ENCODE results near the gene STK24.
A peak's percentile ranks its signal among the peaks of the same experiment; 100 is the strongest.

STK24 gene

DNA sequence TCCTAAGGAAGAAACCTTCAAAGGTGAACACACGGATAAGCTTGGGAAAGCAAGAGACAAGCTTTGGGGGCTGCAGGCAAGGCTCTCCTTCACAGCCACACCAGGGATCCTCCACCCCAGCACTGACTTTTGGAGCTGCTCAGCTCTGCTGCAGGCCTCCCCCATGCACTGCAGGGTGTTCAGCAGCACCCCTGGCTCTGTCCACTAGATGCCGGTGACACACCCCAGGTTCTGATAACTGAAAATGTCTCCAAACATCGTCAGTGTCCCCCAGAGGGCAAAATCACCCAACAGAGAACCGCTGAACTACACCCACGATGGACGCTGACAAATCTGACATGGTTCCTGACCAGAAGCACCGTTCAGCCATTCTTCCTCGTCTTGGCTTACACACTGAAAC, 90.5 kb downstream of the STK24 start:
- DNase-seq, result no peak

DNA sequence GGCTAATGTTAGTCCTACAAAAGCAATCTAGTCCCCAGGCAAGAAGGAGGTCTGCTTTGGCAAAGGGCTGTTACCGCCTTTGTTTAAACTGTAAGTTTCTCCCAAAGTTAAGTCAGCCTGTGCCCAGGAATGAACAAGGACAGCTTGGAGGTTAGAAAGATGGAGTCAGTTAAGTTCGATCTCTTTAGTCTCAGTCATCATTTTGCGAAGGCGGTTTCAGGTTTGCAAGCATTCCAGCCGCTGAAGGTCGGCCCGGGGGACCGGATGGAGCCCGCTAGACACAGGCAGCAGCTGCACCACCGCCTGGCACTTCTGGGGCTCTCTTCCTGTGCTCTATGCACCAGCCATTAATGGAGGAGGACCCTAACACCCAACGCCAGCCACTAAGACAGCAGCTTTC, 91.3 kb downstream of the STK24 start:
- no peak for DNase-seq

DNA sequence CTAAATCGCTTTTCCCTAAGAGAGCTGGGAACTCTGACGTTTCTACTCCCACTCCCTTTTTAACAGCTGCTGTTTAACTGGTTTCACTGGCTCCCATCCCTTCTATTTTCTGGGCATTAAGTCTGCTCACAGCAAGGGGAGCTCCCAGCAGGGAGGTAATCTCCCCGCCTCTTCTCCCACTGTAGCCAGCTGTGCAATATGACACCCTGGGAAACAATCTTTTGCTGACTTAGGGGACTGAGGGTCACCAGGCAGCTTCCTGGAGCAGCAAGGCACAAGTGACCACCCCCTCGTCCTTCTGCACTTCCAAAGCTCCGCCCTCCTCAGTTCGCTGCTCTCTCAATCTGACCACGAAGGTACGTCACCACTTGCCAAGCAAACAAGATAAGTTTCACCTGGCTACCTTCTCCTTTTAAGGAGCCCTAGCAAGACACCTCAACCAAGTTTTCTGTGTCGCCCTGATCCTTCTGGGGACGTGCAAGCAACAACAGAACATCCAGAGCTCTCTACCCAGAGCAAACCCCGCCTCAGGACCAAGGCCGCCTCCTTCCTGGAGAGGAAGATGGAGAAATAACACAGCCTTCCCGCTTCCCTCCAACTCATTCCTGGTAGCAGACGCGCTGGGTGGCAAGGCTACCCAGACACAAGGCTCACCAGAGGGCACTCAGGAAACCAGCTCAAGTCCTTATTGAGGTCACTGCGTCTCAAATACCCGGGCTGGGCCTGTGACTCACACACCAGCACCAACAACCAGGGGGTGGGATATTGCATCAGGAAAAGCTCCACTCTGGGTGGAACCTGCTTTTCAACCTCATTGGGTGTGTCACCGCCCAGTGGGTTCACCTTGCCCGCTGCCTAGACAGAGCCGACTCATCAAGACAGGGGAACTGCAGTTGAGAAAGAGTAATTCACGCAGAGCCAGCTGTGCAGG, 92.4 kb downstream of the STK24 start:
- peak; percentile 64 to 80 for DNase-seq

DNA sequence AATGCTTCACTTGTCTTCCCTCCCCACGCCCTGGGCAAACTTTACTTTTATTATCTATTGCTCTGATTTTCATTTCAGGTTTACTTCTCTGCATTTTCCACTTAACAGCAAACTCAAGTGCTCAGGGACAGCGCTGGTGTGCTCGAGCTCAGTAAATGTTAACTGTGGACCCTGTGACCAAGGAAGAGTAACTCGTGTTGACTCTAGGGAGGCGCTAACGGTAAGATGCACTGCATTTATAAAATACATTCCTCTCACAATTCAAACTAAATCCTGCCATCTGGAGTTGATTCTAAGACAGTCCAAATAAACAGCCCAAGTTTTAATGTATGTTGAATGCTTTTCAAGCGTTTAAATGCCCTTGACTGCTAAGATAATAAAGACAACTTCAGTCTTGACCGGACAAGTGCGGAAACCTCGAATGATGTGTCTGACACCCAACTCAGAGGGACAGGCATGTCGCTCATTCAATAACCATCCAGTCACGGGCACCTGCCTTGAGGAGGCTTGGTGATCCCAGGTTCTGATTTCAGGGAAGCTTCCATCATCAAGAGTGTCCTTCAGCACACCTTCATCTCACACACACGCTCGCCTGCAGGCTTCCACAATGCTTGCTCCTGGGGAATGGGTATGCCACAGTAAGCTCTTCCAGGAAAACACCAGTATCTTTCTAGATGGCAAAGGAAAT, 93.2 kb downstream of the STK24 start:
- DNase-seq, result no peak

DNA sequence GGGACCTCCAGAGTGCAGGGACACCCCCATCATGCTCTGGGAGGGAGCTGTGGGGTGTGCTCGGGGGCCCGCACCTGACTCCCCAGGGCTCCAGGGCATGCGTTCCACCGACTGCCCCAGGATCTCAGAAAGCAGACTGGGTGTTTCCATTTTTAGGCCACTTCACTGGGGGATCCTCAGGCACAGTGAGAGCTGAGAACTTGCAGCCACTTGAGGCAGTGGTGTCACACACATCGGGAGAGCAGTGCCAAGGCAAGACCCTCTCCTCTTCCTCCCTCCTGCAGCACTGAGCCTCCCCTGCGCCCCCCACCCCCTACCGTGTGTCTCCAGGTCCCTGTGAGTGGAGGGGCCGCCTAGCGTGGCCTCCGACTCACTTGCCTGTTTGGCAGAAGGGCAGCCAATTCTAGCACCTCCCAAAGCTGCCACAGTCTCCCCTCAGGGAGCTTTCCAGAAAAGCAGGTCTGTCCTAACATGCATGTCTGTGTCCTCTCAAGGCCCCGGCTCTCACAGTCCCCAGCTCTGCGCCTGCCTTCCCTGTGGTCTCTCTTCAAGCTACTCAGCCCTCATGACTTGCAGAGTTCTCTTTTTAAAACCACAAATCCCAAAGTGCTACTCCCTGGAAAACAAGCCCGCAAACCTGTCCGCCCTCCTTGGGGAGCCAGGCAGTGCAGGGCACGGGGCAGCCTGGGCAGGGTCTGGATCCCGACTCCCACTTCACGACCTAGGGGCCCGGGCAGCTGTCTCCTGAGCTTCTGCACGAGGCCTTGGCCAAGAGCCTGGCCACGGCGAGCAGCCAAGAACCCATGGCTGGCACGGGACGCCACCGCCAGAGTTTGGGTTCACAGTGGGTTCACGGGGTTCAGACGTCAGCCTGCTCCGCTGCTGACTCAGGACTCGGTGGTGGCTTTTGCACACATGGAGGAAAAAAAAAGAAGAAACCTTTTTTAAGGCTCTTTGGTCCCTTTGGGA, 94.1 kb downstream of the STK24 start:
- DNase-seq, result peak in 1 of 2 donors; percentile 25

DNA sequence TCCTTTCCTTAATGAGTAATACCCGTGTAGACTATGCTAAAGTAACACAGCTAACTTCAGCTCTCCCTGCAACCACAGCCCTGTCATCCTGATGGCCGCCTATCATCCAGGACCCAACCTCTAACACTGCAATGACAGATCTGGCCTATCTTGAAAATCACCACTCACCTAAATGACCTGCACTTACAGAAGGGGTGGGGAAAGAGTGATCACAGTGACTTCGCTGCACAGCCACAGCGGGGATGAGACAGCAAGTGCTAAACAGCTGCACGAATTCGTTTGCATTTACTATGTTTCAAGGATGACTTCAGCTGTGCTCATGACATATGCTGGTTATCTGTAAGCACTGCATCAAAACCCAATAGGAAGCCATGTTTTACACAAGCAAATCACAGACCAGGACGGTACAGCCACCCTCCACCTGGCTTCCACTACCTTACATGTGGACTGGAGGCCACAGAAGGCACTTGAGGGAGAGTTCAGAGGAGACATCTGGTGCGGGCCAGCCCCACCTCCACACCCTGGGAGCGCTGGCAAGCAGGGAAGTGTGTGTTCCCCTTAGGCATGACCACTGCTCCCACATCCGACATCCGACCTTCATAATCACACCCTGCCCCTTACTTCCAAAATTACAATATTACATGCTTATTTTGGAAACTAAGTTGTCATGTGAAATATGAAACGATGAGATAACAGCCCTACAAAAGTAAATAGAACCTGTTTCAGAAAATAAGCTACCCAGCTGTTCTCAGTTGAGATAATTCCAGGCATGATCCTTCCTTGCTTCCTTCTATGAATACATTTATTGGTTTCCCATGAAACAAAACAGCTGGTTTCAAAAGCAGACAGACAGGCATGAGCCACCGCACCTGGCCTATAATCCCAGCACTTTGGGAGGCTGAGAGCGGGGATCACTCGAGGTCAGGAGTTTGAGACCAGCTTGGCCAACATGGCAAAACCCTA, 95.7 kb downstream of the STK24 start:
- no peak for DNase-seq

DNA sequence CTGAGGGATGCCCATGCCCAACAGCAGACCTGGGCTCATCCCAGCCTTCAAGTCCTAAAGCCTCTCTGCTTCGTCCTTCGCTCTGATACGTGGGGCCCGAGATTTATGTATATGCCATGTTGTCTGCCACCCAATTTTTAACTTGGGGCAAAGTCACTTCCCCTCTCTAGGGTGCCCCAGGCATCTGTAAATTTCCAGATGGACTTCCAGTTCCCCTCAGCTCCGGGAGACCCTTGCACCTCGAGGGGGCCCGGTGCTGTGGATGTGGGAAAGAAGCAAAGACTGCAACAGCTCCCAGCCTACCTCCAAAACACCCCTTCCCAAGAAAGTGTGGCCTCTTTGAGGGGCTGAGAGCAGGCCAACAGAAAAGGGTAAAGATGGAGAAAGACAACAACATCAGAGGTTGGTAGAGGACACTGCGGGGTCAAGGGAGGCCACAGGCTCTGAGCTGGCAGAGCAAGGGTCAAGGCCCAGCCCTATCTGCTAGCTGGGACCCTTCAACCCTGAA, 97.4 kb downstream of the STK24 start:
- no peak for DNase-seq

DNA sequence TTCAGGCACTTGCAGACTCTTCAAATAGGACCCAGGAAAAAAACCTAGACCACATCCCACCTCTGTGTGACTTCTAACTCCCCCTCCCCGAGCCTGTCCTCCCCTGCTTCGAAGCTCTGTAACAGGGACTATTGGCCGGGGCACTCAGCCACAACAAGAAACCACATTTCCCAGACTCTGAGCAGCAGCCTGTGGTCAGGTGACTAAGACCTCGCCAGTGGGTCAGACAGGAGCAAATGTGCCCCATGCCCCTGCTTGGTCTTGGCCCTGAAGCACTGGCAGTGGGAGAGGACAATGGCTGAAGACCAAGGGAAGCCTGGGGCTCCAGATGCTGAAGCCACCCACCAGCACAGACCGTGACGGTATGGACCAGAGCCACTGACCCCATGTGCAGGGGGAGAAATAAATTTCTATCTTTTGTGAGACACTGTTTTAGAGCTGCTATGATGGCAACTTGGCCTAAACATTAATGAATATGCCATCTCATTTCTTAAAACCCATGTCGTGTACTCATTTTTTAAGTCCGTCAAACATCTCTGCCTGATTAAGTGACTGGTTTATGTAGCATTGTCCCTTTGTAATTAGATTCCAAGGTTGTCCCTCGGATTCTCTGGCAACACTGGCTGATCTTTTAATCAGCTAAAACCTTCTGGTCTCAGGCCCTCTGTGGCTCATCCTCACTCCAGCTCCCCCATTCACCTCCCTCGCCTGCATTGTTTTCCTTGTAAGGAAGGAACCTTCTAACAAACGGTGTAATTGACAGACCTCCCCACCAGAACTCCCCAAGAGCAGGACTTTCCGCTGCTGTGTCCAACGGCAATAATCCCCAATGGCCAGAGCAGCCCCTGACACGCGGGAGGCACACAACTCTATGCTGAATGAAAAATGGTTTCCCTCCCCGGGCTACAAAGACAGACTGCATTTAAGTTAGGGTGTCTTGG, 98.4 kb downstream of the STK24 start:
- DNase-seq, result no peak

DNA sequence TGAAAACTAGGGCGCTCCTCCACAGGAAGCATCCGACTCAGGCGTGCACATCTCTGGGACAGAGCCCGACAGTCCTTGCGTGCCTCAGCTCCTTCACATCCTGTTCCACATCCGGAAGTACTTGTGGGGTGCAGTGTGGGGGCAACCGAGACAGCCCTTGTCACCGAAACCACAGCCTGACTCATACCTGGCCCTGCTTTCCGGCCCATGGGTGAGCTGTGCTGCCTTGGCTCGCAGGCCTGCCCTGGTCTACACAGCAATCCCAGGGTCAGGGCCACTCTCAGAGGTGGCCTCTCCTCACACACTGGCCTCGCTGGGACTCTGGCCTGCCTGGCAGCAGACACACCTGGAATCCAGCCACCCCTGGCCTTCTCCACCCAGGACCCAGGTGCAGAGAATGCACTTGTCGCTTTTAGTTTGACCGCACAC, 100.4 kb downstream of the STK24 start:
- DNase-seq, result peak; percentile 83 to 85

DNA sequence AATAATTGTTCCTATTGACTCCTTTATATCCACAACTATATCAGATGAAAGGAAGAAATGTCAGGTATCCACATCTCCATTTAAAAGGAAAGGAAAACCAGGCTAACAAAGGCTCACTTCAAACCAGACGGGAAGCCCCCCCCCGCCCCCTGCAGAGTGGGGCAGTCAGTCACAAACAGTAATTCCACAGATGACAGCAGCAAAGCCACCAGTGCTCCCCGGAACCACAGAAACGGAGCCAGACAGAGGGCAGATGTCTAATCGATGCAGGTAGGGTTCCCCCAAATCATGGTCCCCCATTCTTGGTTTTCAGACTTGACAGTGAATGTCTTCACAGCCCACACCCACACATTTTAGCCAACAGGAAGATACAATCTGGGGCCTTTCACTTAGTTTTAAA, 100.8 kb downstream of the STK24 start:
- DNase-seq, result peak in 1 of 2 donors; percentile 29

DNA sequence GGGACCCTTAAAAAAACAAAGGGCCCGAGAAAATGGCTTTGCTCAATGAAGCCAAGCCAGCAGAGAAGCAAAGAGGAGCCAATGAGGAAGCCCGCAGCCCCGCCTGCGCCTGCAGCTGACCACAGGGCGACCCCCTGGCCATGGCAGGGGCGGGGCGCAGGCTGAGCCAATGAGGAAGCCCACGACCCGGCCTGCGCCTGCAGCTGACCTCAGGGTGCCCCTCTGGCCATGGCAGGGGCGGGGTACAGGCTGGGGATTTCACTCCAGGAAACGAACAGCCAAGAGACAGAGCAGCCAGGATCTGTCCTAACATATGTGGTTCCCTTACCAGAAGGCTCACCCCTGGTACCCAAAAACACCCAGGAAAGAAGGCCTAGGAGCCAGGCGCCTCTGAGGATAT, 101.4 kb downstream of the STK24 start:
- DNase-seq, result no peak

DNA sequence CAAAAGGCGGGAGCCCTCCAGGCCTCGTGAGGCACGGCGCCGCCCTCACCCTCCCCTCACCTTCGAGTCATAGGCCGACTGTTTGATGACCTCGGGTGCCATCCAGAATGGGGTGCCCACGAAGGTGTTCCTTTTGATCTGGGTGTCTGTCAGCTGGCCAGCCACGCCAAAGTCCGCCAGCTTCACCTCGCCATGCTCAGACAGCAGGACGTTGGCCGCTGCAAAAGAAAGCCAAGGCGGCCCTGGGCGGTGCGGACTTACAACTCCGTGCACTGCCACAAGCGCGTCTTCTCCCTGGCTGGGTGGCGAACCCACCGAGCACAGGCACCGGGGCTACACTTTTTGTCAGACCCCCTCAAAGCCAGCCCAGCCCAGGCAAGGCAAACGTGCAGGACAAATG, 102.1 kb downstream of the STK24 start:
- no peak for DNase-seq

DNA sequence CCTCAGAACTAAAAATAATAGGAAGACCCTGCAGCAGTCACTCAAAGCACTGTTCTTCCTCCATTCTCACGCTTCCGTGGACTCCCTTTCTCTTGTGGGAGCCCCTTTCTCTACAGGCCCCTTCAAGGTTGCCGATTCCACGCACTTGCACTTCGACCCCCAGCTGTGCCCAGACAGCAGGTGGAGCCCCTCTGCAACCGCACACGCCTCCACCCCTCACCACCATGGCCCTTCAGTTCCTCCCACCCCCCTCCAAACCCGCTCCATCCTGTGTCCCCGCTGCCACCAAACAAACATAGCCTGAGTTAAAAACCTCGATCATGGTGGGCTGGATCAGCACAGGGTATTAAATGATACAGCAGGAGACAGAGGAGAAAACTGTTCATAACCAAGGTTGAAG, 102.6 kb downstream of the STK24 start:
- no peak for DNase-seq

DNA sequence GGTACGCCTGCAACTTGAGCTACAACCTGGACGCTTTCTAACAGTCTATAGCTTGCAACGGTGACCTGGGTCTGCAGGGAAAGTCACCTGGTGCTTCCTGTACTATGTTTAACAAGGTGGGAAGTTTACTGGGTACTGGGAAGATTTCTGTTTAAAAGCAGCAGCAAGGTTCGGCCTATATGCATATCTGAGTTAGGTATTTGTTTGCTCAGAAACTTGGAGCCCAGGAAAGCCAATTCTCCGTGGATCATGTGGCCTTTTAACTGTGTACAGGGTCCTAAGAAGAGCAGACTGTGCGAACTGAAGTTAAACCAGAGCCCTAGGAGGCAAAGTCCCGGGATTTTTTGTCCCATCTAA, 103.1 kb downstream of the STK24 start:
- no peak for DNase-seq

DNA sequence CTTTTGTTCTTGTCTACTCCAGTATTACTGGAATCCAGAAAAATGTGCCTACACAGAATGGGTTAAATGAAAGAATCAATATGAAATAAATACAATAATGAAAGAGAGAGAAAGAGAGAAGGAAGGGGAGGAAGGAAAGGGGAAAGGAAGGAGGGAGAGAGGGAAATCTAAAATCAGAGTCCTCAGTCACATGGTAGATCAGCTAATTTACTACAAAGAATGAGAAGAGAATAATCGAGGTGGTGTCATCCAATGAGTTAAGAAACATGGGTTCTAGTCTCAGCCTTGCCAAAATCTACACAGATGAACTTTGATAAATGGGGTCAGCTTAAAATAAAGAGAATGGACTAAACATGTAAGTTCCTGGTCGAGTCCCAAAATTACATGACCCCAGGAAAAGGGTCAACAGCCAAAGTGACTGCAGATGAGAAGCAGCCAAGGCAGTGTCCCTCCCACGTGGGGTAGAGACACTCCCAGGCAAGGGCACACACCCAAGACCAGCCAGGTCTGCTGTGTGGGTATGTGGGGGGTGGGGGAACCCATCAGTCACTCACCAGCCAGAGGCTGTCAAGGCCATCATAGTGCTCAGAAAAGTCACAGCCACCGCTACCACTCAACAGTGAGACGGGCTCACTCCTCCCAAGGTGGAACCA, 103.6 kb downstream of the STK24 start:
- DNase-seq, result no peak

DNA sequence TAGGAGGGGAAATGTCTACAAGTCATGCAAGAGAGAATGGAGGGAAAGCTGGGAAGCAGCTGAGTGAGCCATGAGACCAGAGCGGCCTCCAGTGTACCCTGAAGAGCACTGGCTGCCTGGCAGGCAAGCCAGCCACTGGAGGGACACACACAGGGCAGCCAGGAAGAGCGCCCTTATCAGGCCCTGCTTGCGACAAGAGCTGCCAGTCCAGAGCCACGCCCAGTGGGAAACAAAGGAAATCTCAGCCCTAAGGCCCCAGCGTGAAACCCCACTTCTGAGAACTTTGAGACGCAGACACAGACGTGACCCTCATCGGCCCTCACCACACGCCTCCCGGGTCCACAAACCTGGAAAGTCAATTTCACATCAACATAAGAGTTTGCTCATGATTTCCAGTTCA, 105.0 kb downstream of the STK24 start:
- DNase-seq, result no peak

DNA sequence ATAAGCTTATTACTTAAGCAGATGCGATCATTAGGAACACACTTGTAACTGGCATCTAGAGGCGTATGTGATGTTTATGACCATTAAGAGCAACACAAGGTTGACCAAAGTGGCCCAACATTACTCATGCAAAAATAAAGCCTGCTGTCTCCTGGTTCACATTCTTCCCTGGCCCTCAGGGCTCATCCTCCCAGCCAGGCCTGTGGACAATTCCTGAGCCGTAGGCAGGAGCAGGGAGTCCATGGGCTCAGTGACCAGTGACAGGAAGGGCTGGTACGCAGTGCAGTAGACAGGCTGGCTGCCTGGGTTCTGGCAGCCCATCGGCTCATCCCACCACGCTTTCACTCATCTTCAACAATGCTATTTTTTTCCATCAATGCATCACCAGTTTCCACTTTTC, 106.0 kb downstream of the STK24 start:
- no peak for DNase-seq

DNA sequence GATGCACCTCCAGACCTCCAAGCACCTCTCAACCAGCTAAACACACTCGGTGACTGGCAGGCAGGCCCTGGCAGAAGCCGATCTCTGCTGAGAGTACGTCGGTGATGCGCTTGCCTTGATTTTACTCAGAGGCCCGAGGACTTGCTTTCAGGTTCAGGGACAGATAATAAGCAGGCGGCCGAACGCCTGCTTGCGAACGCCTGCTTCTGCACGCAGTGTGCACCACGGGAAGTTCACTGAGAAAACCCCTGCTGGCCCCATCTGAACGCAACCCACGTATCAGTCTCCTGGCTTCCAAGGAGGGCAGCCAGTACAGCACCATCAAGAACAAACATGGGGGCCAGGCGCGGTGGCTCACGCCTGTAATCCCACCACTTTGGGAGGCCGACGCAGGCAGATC, 108.0 kb downstream of the STK24 start:
- no peak for DNase-seq

DNA sequence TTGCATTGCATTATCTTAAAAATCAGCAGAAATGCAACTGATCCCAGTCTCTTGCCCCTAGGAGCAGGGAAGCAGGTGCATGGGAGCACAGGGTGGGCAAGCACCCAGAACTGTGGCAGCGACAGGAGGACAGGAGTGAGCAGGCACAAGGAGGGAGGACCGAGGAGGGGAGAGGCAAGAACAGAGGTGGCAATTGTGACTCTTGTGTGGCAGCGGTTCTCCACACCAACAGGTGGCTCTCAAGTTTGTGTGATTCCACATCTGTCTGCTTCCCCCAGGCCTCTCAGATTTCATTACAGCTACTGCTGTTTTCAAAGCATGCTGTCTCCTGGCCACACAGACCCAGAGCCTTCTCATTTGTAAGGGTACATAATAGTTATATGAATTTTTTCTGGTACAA, 108.5 kb downstream of the STK24 start:
- no peak for DNase-seq

Data from CD4-positive, alpha-beta T cell treated with Interferon alpha-2 for 1 hour (primary cell).